ENCODE results near the gene LY9. TPM values are rescaled to one million over a fixed set of nuclear protein-coding genes. Genes with fewer than 3 reads are reported as not detected.
"Not testable (repeated sequence)": the region's sequence is repeated elsewhere in the genome, so short reads cannot be mapped to it uniquely, and the experiment has no call there.

Gene LY9
- total RNA-seq, 1 donor from 2014 or later = not detected

DNA sequence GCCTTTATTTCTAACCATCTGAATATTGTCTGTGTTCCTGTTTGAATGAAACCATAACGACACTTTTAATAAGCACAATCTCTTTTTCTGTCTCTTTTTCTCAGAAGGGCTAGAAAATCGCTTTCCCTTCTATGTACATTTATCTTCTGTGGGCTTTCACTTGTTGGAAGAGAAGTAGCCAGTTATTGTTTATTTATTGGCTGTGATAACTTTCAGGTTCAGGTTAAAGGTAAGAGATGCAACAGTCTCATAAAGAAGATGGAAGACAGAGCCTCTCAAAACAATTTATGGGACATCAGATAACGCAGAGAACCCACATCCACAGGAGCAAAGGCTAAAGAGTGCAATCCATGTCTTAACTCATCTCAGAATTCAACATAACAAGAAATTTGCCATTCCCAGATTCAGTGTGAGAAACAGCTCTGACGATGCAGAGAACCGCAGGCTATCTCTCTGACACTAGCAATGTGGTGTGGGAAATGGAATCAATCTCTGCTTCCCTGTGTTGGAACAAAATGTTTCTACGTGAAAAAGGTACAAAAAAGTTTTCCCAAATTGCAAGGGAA is 70.8 kb downstream of the LY9 start:
- Mint-ChIP-seq H3K27ac (ENCODE audit: unreplicated experiment) (no peak overlapping the region), H3K4me3 (ENCODE audit: unreplicated experiment) (no peak overlapping the region), H3K9me3 (ENCODE audit: unreplicated experiment) (no peaks in the 10 kb centered on the region), H3K36me3 (ENCODE audit: unreplicated experiment) (no peaks in the 10 kb centered on the region), H3K27me3 (ENCODE audit: unreplicated experiment) (no peaks in the 10 kb centered on the region), H3K4me1 (ENCODE audit: unreplicated experiment) (no peaks in the 10 kb centered on the region)
- no peak for DNase-seq (ENCODE audit: extremely low spot score, unreplicated experiment)
- TF ChIP-seq, protein P1, sequence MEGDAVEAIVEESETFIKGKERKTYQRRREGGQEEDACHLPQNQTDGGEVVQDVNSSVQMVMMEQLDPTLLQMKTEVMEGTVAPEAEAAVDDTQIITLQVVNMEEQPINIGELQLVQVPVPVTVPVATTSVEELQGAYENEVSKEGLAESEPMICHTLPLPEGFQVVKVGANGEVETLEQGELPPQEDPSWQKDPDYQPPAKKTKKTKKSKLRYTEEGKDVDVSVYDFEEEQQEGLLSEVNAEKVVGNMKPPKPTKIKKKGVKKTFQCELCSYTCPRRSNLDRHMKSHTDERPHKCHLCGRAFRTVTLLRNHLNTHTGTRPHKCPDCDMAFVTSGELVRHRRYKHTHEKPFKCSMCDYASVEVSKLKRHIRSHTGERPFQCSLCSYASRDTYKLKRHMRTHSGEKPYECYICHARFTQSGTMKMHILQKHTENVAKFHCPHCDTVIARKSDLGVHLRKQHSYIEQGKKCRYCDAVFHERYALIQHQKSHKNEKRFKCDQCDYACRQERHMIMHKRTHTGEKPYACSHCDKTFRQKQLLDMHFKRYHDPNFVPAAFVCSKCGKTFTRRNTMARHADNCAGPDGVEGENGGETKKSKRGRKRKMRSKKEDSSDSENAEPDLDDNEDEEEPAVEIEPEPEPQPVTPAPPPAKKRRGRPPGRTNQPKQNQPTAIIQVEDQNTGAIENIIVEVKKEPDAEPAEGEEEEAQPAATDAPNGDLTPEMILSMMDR (IDR thresholded peaks at IDR 0.05) = no peak

GRCh38 chr1:160867651-160868050 is 71.7 kb downstream of the LY9 start:
- DNase-seq (ENCODE audit: extremely low spot score, unreplicated experiment); H3K36me3 Mint-ChIP-seq (ENCODE audit: unreplicated experiment); H3K4me1 Mint-ChIP-seq (ENCODE audit: unreplicated experiment); H3K9me3 Mint-ChIP-seq (ENCODE audit: unreplicated experiment); H3K4me3 Mint-ChIP-seq (ENCODE audit: unreplicated experiment); H3K27ac Mint-ChIP-seq (ENCODE audit: unreplicated experiment); H3K27me3 Mint-ChIP-seq (ENCODE audit: unreplicated experiment): not testable (repeated sequence)

GRCh38 chr1:160868141-160868540 is 72.2 kb downstream of the LY9 start:
- H3K27me3 Mint-ChIP-seq (ENCODE audit: unreplicated experiment) = no peaks in the 10 kb centered on the region
- H3K9me3 Mint-ChIP-seq (ENCODE audit: unreplicated experiment) = no peaks in the 10 kb centered on the region
- H3K36me3 Mint-ChIP-seq (ENCODE audit: unreplicated experiment) = no peaks in the 10 kb centered on the region
- H3K4me3 Mint-ChIP-seq (ENCODE audit: unreplicated experiment) = no peak overlapping the region
- H3K27ac Mint-ChIP-seq (ENCODE audit: unreplicated experiment) = no peak overlapping the region
- TF ChIP-seq, protein P1 (IDR thresholded peaks at IDR 0.05) = no peak
- H3K4me1 Mint-ChIP-seq (ENCODE audit: unreplicated experiment) = no peaks in the 10 kb centered on the region
- DNase-seq (ENCODE audit: extremely low spot score, unreplicated experiment) = no peak

GRCh38 chr1:160874935-160875334 is 79.0 kb downstream of the LY9 start:
- H3K27me3 Mint-ChIP-seq (ENCODE audit: unreplicated experiment) = no peaks in the 10 kb centered on the region
- H3K4me1 Mint-ChIP-seq (ENCODE audit: unreplicated experiment) = no peaks in the 10 kb centered on the region
- H3K36me3 Mint-ChIP-seq (ENCODE audit: unreplicated experiment) = no peaks in the 10 kb centered on the region
- H3K9me3 Mint-ChIP-seq (ENCODE audit: unreplicated experiment) = no peaks in the 10 kb centered on the region
- no peak for DNase-seq (ENCODE audit: extremely low spot score, unreplicated experiment)
- TF ChIP-seq, protein P1 (IDR thresholded peaks at IDR 0.05) = no peak
- no peak overlapping the region for H3K4me3 Mint-ChIP-seq (ENCODE audit: unreplicated experiment)
- H3K27ac Mint-ChIP-seq (ENCODE audit: unreplicated experiment) = no peak overlapping the region

- not testable (repeated sequence) for H3K4me3 Mint-ChIP-seq (ENCODE audit: unreplicated experiment); DNase-seq (ENCODE audit: extremely low spot score, unreplicated experiment); H3K4me1 Mint-ChIP-seq (ENCODE audit: unreplicated experiment); H3K36me3 Mint-ChIP-seq (ENCODE audit: unreplicated experiment); H3K27me3 Mint-ChIP-seq (ENCODE audit: unreplicated experiment); H3K27ac Mint-ChIP-seq (ENCODE audit: unreplicated experiment); H3K9me3 Mint-ChIP-seq (ENCODE audit: unreplicated experiment)
Observed at GRCh38 chr1:160875591-160875990, 79.6 kb downstream of the LY9 start.

DNA sequence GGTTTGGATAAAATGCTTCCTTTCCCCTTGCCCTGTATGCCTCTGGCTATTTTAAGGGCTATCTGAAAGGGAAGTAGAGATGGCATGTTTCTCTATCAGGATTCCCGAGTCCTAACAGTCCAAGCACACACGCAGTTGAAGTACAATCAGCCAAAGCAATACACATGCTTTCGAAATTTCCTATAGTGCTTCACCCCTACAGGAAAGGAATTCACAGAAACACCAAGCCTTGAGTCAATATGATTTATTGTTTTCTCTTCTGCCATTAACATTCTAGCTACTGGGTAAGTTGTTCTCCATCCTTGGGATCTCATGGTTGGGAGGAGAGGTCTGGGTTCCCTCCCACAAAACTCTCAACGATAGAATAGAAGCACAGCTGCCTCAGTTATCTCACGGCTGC is 80.3 kb downstream of the LY9 start:
- Mint-ChIP-seq H3K36me3 (ENCODE audit: unreplicated experiment) (no peaks in the 10 kb centered on the region), H3K4me3 (ENCODE audit: unreplicated experiment) (no peak overlapping the region), H3K27me3 (ENCODE audit: unreplicated experiment) (no peaks in the 10 kb centered on the region), H3K9me3 (ENCODE audit: unreplicated experiment) (no peaks in the 10 kb centered on the region), H3K4me1 (ENCODE audit: unreplicated experiment) (no peaks in the 10 kb centered on the region), H3K27ac (ENCODE audit: unreplicated experiment) (no peak overlapping the region)
- TF ChIP-seq, protein P1 (IDR thresholded peaks at IDR 0.05) = no peak
- DNase-seq (ENCODE audit: extremely low spot score, unreplicated experiment) = no peak
